ENCODE data around the gene MINDY1.

- TF ChIP-seq, protein P1, sequence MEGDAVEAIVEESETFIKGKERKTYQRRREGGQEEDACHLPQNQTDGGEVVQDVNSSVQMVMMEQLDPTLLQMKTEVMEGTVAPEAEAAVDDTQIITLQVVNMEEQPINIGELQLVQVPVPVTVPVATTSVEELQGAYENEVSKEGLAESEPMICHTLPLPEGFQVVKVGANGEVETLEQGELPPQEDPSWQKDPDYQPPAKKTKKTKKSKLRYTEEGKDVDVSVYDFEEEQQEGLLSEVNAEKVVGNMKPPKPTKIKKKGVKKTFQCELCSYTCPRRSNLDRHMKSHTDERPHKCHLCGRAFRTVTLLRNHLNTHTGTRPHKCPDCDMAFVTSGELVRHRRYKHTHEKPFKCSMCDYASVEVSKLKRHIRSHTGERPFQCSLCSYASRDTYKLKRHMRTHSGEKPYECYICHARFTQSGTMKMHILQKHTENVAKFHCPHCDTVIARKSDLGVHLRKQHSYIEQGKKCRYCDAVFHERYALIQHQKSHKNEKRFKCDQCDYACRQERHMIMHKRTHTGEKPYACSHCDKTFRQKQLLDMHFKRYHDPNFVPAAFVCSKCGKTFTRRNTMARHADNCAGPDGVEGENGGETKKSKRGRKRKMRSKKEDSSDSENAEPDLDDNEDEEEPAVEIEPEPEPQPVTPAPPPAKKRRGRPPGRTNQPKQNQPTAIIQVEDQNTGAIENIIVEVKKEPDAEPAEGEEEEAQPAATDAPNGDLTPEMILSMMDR (IDR thresholded peaks at IDR 0.05; ENCODE audit: low read depth, low read length, poor library complexity, severe bottlenecking) = no peak
- TF ChIP-seq EZH2phosphoT487 (IDR thresholded peaks at IDR 0.05; ENCODE audit: borderline replicate concordance, low read length) = no peak
These were observed 12.5 kb downstream of the MINDY1 start for GRCh38 chr1:150994248-150994647.

All from DOHH2 (cell line).